H1 (cell line): ENCODE measurements around the gene TBC1D24. TPM values are rescaled to one million over a fixed set of nuclear protein-coding genes. Genes with fewer than 3 reads are reported as not detected.
A peak's percentile ranks its signal among the peaks of the same experiment; 100 is the strongest.

Source experiments
- CTCF ChIA-PET: fragments of 300-600 bp; sonication (Branson Sonifier 250); formaldehyde crosslinking; loops from one replicate; lab custom pipeline; 2021; ENCODE audit not compliant: partially characterized antibody; lab: Charles Lee
- POLR2A ChIA-PET: fragments of 300-600 bp; sonication (Branson Sonifier 250); formaldehyde crosslinking; loops from one replicate; lab custom pipeline; 2021; ENCODE audit warnings: inconsistent platforms; ENCODE audit not compliant: partially characterized antibody; lab: Charles Lee
- DNase-seq, 2 experiments: peaks; one replicate each; pipeline versions ENCODE4 v3.0.0 to v3.0.0-alpha.2; 2010 to 2022; ENCODE audit warnings: low spot score in 2 of 2, low read depth in 1 of 2, mixed read lengths in 1 of 2
- FAIRE-seq: peaks from 2 replicates; lab custom pipeline; 2011; peaks lifted over from hg19 to GRCh38; lab: Jason Lieb, UNC
- H2AFZ ChIP-seq: 2 replicates; pipeline ENCODE4 v1.8.1; 2012; ENCODE audit warnings: low read length, inconsistent platforms
- H2AK5ac ChIP-seq: 2 replicates; pipeline ENCODE4 v1.6.1; 2013; ENCODE audit warnings: low read depth, low read length
- H2BK120ac ChIP-seq: replicated peaks from 2 replicates; pipeline ENCODE3; 2013; ENCODE audit warnings: low read depth, low read length, inconsistent platforms
- H2BK12ac ChIP-seq: 2 replicates; pipeline ENCODE4 v1.6.1; 2013; ENCODE audit warnings: low read depth, low read length
- H2BK15ac ChIP-seq: 2 replicates; pipeline ENCODE4 v1.6.1; 2013; ENCODE audit warnings: low read length
- H2BK20ac ChIP-seq: 2 replicates; pipeline ENCODE4 v1.6.1; 2013; ENCODE audit warnings: low read length
- H2BK5ac ChIP-seq: 2 replicates; pipeline ENCODE4 v1.6.1; 2013; ENCODE audit warnings: low read depth, low read length
- H3K14ac ChIP-seq: 2 replicates; pipeline ENCODE4 v1.6.1; 2013; ENCODE audit warnings: inconsistent platforms; ENCODE audit not compliant: insufficient read length
- H3K18ac ChIP-seq: 2 replicates; pipeline ENCODE4 v1.6.1; 2013; ENCODE audit warnings: low read length; ENCODE audit errors: extremely low read depth
- H3K23ac ChIP-seq: 2 replicates; pipeline ENCODE4 v1.6.1; 2013; ENCODE audit warnings: inconsistent platforms; ENCODE audit not compliant: insufficient read length
- H3K23me2 ChIP-seq: 2 replicates; pipeline ENCODE4 v1.6.1; 2013; ENCODE audit warnings: low read depth, low read length
- H3K27ac ChIP-seq: 2 replicates; pipeline ENCODE4 v1.6.1; 2011; ENCODE audit warnings: low read depth, low read length, inconsistent platforms
- H3K27me3 ChIP-seq, 4 experiments: replicated peaks in 1 of 4; 1 replicate in 1 of 4; 2 replicates in 3 of 4; pipeline versions ENCODE4 v1.6.1 to v1.8.1; 2011 to 2013; ENCODE audit warnings: low read length in 3 of 4, mild to moderate bottlenecking in 3 of 4, inconsistent platforms in 2 of 4, mixed read lengths in 2 of 4, moderate library complexity in 1 of 4; ENCODE audit not compliant: control insufficient read depth in 3 of 4, insufficient read depth in 3 of 4; ENCODE audit errors: extremely low read depth in 1 of 4
- H3K36me3 ChIP-seq, 4 experiments: 2 replicates each; pipeline versions ENCODE4 v1.6.1 to v1.8.1; 2011 to 2013; ENCODE audit warnings: mild to moderate bottlenecking in 4 of 4, low read length in 3 of 4, moderate library complexity in 2 of 4, control low read depth in 1 of 4, inconsistent platforms in 1 of 4; ENCODE audit not compliant: insufficient read depth in 4 of 4, control insufficient read depth in 2 of 4
- H3K4ac ChIP-seq: replicated peaks from 2 replicates; pipeline ENCODE3; 2013; ENCODE audit warnings: low read length, low read depth, mixed read lengths, inconsistent platforms; ENCODE audit not compliant: insufficient read length
- H3K4me1 ChIP-seq, 4 experiments: replicated peaks in 1 of 4; 1 replicate in 1 of 4; 2 replicates in 3 of 4; pipeline versions ENCODE4 v1.6.1 to v1.8.1; 2011 to 2013; ENCODE audit warnings: low read length in 3 of 4, inconsistent platforms in 2 of 4, mixed read lengths in 1 of 4; ENCODE audit not compliant: insufficient read depth in 4 of 4, control insufficient read depth in 3 of 4
- H3K4me2 ChIP-seq, 2 experiments: 2 replicates each; pipeline versions ENCODE4 v1.6.1 to v1.8.1; 2011 to 2013; ENCODE audit warnings: low read depth in 2 of 2, low read length in 2 of 2, control low read depth in 1 of 2, inconsistent platforms in 1 of 2, mild to moderate bottlenecking in 1 of 2; ENCODE audit not compliant: insufficient read depth in 1 of 2
- H3K4me3 ChIP-seq, 4 experiments: fragments of 200-600, 300-600 bp in 1 of 4; sonication (generic), shearing (Covaris generic), sonication (Bioruptor Twin) in 1 of 4; 2 replicates each; pipeline versions ENCODE4 v1.5.1 to v1.8.1; 2011 to 2016; ENCODE audit warnings: low read length in 4 of 4, low read depth in 3 of 4, control low read depth in 2 of 4, inconsistent platforms in 2 of 4, mild to moderate bottlenecking in 2 of 4, mixed read lengths in 1 of 4, moderate library complexity in 1 of 4; ENCODE audit not compliant: insufficient read depth in 2 of 4; ENCODE audit errors: extremely low read depth in 1 of 4
- H3K56ac ChIP-seq: replicated peaks from 2 replicates; pipeline ENCODE3; 2013; ENCODE audit warnings: low read depth, mild to moderate bottlenecking, mixed read lengths, low read length, inconsistent platforms; ENCODE audit not compliant: insufficient read length
- H3K79me1 ChIP-seq: 2 replicates; pipeline ENCODE4 v1.6.1; 2013; ENCODE audit warnings: low read depth, low read length, control low read depth
- H3K79me2 ChIP-seq, 2 experiments: 2 replicates each; pipeline versions ENCODE4 v1.6.1 to v1.8.1; 2012 to 2013; ENCODE audit warnings: low read length in 2 of 2, mild to moderate bottlenecking in 2 of 2, inconsistent platforms in 1 of 2; ENCODE audit not compliant: insufficient read depth in 2 of 2, control insufficient read depth in 1 of 2
- H3K9ac ChIP-seq, 4 experiments: replicated peaks in 1 of 4; 1 replicate in 1 of 4; 2 replicates in 3 of 4; pipeline versions ENCODE4 v1.6.1 to v1.8.1; 2011 to 2013; ENCODE audit warnings: low read depth in 3 of 4, low read length in 3 of 4, control low read depth in 2 of 4, mild to moderate bottlenecking in 2 of 4, moderate library complexity in 2 of 4, inconsistent platforms in 1 of 4; ENCODE audit errors: extremely low read depth in 1 of 4
- H3K9me3 ChIP-seq, 2 experiments: 2 replicates each; pipeline versions ENCODE4 v1.6.1 to v1.8.1; 2012 to 2013; ENCODE audit warnings: mild to moderate bottlenecking in 2 of 2, moderate library complexity in 2 of 2, control low read depth in 1 of 2, inconsistent platforms in 1 of 2, low read depth in 1 of 2, low read length in 1 of 2, mixed read lengths in 1 of 2; ENCODE audit not compliant: insufficient read depth in 2 of 2
- H4K20me1 ChIP-seq, 2 experiments: replicated peaks in 1 of 2; 2 replicates each; pipeline versions ENCODE3 to v1.8.1; 2011 to 2013; ENCODE audit warnings: inconsistent platforms in 2 of 2, low read length in 2 of 2, mild to moderate bottlenecking in 1 of 2; ENCODE audit not compliant: insufficient read depth in 2 of 2, control insufficient read depth in 1 of 2
- H4K5ac ChIP-seq: 2 replicates; pipeline ENCODE4 v1.6.1; 2013; ENCODE audit warnings: low read length, low read depth, mixed read lengths, inconsistent platforms; ENCODE audit not compliant: insufficient read length
- H4K8ac ChIP-seq: 2 replicates; pipeline ENCODE4 v1.8.0; 2013; ENCODE audit warnings: mild to moderate bottlenecking, moderate library complexity, low read length, inconsistent platforms; ENCODE audit not compliant: insufficient read depth; ENCODE audit errors: extremely low read depth
- H4K91ac ChIP-seq: replicated peaks from 2 replicates; pipeline ENCODE3; 2013; ENCODE audit warnings: low read length, mixed read lengths, inconsistent platforms; ENCODE audit not compliant: insufficient read length
- ASH2L ChIP-seq: fragments of 200-600, 300-600 bp; sonication (generic); IDR thresholded peaks from one replicate; pipeline ENCODE4 v1.7.1; 2017; ENCODE audit warnings: low read length
- CTCF ChIP-seq, 3 experiments: IDR thresholded peaks; 1 replicate in 2 of 3; 2 replicates in 1 of 3; pipeline versions ENCODE4 v1.5.1 to v1.6.1; 2011; ENCODE audit warnings: low read length in 3 of 3, mild to moderate bottlenecking in 3 of 3, inconsistent platforms in 2 of 3, low read depth in 1 of 3, moderate library complexity in 1 of 3; ENCODE audit not compliant: insufficient read depth in 1 of 3; ENCODE audit errors: control extremely low read depth in 1 of 3
- EP300 ChIP-seq, 2 experiments: IDR thresholded peaks; 1 replicate in 1 of 2; 2 replicates in 1 of 2; pipeline ENCODE4 v1.6.1; 2011 to 2012; ENCODE audit warnings: low read depth in 2 of 2, low read length in 2 of 2, mild to moderate bottlenecking in 2 of 2, borderline replicate concordance in 1 of 2, inconsistent platforms in 1 of 2, moderate library complexity in 1 of 2
- POU5F1 ChIP-seq: IDR thresholded peaks from 2 replicates; pipeline ENCODE4 v1.6.1; 2011; ENCODE audit warnings: low read depth, mild to moderate bottlenecking, low read length, moderate library complexity
- SRF ChIP-seq: IDR thresholded peaks from 2 replicates; pipeline ENCODE4 v1.6.1; 2011; ENCODE audit warnings: mild to moderate bottlenecking, low read depth, low read length, moderate library complexity
- SUZ12 ChIP-seq: fragments of 200-600 bp; sonication (generic); IDR thresholded peaks from 2 replicates; pipeline ENCODE4 v1.6.1; 2012; ENCODE audit warnings: mild to moderate bottlenecking, inconsistent platforms, low read length, moderate library complexity, mixed read lengths
- WGBS, 2 experiments: shearing (Covaris generic) in 1 of 2; methylation state at CpG; one replicate each; pipeline versions ENCODE4 v1.1.6 to v1.1.7; 2013 to 2015; ENCODE audit warnings: low lambda C conversion rate in 2 of 2, mixed read lengths in 2 of 2, inconsistent platforms in 1 of 2, low coverage in 1 of 2, missing lambda C conversion rate in 1 of 2; ENCODE audit not compliant: insufficient replicate concordance in 2 of 2, insufficient coverage in 1 of 2, insufficient read length in 1 of 2; ENCODE audit errors: extremely low coverage in 1 of 2, missing lambda C conversion rate in 1 of 2; 5-methylcytosine and 5-hydroxymethylcytosine counted together
- polyA plus RNA-seq, 7 experiments: library from polyadenylated mRNA; depleted of rRNA in 3 of 7; stranded (reverse) in 5 of 7; unstranded in 2 of 7; fragments of >200 nt in 5 of 7; fragments of 200-250 nt in 2 of 7; gene quantifications; 1 replicate in 5 of 7; 2 replicates in 1 of 7; 4 replicates in 1 of 7; pipeline versions ENCODE4 v1.2.1 to v1.2.3, GENCODE V29; 2011 to 2013; ENCODE audit warnings: missing spikeins in 2 of 7, mixed read lengths in 2 of 7
- total RNA-seq: library from RNA; stranded (reverse); fragmentation: NEBNext Ultra II Directional; extraction: Animal tissue kit (Norgen Biotek cat#: 25700); gene quantifications from 2 replicates; pipeline ENCODE4 v1.2.1, GENCODE V29; 2021

Gene TBC1D24
- total and polyA plus RNA-seq, 2 of the 8 experiments (the other 6 are each of a cell fraction or from before 2014, with no cell fraction given) = 8.7 to 21.5 TPM

GRCh38 chr16:2501946-2502895, 27.3 kb downstream of the TBC1D24 start:
- H3K4me2 ChIP-seq = peak overlapping the region; percentile 0 to 73; a peak in 3 of 4 replicates
- H2BK120ac ChIP-seq = no peak overlapping the region
- H3K9ac ChIP-seq = peak overlapping the region in 1 of 4 experiments; percentile 10; a peak in 3 of 7 replicates
- no peaks in the 10 kb centered on the region for H3K9me3 ChIP-seq
- peaks cover 0 to 2% (median 0%) of the 10 kb centered on the region in 4 experiments; a peak in 1 of 8 replicates for H3K36me3 ChIP-seq
- peak overlapping the region; percentile 85 for H2BK5ac ChIP-seq
- H2BK12ac ChIP-seq = peak overlapping the region; percentile 60; the same call in 1 of the 2 replicates
- H3K27ac ChIP-seq = no peak overlapping the region
- no peak overlapping the region for H2BK20ac ChIP-seq
- 89% methylated on average over 17 of the region's 18 CpGs; no CpG with 5 or more reads in 1 of the 2 experiments for WGBS, 2 experiments
- DNase-seq (no peak), FAIRE-seq (no peak)
- ChIA-PET POLR2A (interaction anchor here (0.6 to 2.0 kb wide), 16 partner anchors 8 to 493 kb away, joined by 3 to 10 read pairs (median 4); partner anchors contain the start of genes ATP6V0C, CEMP1, NTN3 and TEDC2), CTCF (interaction anchor here (0.6 to 3.3 kb wide), 45 partner anchors 9 to 322 kb away, joined by 3 to 32 read pairs (median 4); partner anchors contain the start of genes AMDHD2, ECI1, PDPK1 and TBC1D24)
- peak overlapping the region; percentile 40 for H3K4ac ChIP-seq
- H3K18ac ChIP-seq = peak overlapping the region; percentile 81
- no peak overlapping the region for H2AFZ ChIP-seq
- H3K56ac ChIP-seq = no peak overlapping the region
- H2AK5ac ChIP-seq = no peak overlapping the region; the same call in 1 of the 2 replicates
- no peaks in the 10 kb centered on the region for H3K79me2 ChIP-seq
- H3K4me1 ChIP-seq = peaks cover 0 to 16% (median 9%) of the 10 kb centered on the region in 4 experiments; a peak in 6 of 7 replicates
- peak overlapping the region in 2 of 4 experiments; percentile 14 to 60; a peak in 2 of 8 replicates for H3K4me3 ChIP-seq
- no peaks in the 10 kb centered on the region; the same call in 1 of the 2 replicates for H3K79me1 ChIP-seq
- no peak overlapping the region for H3K14ac ChIP-seq
- H3K23ac ChIP-seq = no peak overlapping the region
- H4K20me1 ChIP-seq = peaks cover 2 to 4% of the 10 kb centered on the region in 2 experiments
- peak overlapping the region; percentile 62 for H4K8ac ChIP-seq
- H4K5ac ChIP-seq = no peak overlapping the region
- no peak overlapping the region for H4K91ac ChIP-seq
- H3K23me2 ChIP-seq = no peaks in the 10 kb centered on the region
- no peaks in the 10 kb centered on the region; a peak in 1 of 7 replicates for H3K27me3 ChIP-seq
- peak overlapping the region; percentile 31; the same call in 1 of the 2 replicates for H2BK15ac ChIP-seq
- no peak for TF ChIP-seq SRF
- TF ChIP-seq SUZ12 = no peak
- TF ChIP-seq ASH2L = peak; percentile 13
- no peak for TF ChIP-seq POU5F1
- TF ChIP-seq EP300 (IDR thresholded peaks at IDR 0.05; ENCODE audit: borderline replicate concordance in 1 of 2, low read depth in 2 of 2, low read length in 2 of 2) = no peak
- TF ChIP-seq CTCF (IDR thresholded peaks at IDR 0.05; ENCODE audit: control extremely low read depth in 1 of 3, insufficient read depth in 1 of 3, low read depth in 1 of 3, low read length in 3 of 3) = no peak
